ENCODE data around the gene FARP2.
"Not testable (repeated sequence)": the region's sequence is repeated elsewhere in the genome, so short reads cannot be mapped to it uniquely, and the experiment has no call there.

The FARP2 gene

DNA sequence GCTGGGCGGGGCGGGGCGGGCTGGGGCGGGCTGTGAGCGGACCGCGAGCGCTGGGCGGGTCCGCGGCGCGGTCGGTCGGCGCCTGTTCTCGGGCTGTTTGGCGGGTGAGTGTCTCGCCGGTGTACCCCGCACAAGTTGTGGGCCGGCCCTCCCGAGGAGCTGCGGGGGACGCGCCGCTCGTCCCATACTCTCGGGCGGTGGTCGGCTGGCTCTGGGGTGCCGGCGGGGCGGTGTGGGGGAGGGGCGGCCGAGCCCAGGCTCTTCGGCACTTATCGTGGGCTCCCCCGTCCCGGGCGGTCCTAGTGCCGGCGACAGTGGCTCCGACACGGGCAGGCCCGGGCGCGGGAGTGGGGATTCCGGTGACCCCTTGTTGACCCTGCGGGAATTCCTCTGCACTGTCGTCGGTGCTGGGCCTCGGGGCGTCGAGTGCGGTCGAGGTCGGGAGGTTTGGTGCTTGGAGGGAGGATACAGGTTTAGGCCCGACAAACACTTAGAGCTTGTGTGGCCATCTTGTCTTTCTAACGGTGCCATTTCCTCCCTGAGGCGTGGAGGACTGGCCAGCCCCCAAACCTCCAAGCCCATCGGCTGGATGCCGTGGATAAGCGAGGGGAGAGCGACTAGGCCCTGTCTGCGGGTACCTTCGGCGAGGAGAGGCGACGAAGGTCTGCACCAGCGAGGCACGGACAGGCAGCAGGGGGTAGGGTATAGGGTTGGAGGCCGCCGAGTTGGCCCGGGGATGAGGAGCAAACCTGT, 40.0 kb upstream of the FARP2 start, which contains the start of gene SEPTIN2:
Gene SEPTIN2 (plus strand): TSS at position 47 of the 753 bp plus-strand sequence. CDS start 8,308 bp downstream, outside the sequence.
- TF ChIP-seq, protein P1, sequence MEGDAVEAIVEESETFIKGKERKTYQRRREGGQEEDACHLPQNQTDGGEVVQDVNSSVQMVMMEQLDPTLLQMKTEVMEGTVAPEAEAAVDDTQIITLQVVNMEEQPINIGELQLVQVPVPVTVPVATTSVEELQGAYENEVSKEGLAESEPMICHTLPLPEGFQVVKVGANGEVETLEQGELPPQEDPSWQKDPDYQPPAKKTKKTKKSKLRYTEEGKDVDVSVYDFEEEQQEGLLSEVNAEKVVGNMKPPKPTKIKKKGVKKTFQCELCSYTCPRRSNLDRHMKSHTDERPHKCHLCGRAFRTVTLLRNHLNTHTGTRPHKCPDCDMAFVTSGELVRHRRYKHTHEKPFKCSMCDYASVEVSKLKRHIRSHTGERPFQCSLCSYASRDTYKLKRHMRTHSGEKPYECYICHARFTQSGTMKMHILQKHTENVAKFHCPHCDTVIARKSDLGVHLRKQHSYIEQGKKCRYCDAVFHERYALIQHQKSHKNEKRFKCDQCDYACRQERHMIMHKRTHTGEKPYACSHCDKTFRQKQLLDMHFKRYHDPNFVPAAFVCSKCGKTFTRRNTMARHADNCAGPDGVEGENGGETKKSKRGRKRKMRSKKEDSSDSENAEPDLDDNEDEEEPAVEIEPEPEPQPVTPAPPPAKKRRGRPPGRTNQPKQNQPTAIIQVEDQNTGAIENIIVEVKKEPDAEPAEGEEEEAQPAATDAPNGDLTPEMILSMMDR (IDR thresholded peaks at IDR 0.05; ENCODE audit: low read depth, low read length): no peak
- H3K4me3 ChIP-seq (ENCODE audit: low read depth, low read length): peak within 1 kb of the TSS; percentile 98
- no peaks in the 10 kb centered on the region; the same call in 1 of the 2 replicates for H3K36me3 ChIP-seq
- no peaks in the 10 kb centered on the region for H3K27me3 ChIP-seq
- H3K9me3 ChIP-seq: no peaks in the 10 kb centered on the region
- no peak for DNase-seq
- no peaks in the 10 kb centered on the region; the same call in 1 of the 2 replicates for H3K4me1 ChIP-seq

DNA sequence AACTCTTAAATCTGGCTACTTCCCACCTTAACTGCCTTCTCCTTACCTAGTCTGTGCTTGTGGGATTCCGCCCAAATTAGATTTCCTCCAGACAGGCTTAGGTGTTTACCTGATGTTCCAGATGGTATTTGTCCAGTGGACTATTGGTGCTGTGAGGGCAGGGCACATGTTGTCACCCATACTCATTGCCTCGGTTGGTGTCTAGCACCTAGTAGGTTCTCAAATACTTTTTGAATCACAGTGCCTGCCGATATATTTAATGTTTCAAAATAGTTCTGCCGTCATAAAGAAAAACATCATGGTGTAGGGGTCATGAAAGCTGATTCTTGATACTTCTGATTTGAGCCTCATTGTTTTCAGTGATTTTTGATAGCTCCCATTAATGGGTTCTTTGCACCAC, 39.3 kb upstream of the FARP2 start:
- H3K4me3 ChIP-seq (ENCODE audit: low read depth, low read length): peak overlapping the region; percentile 70
- no peaks in the 10 kb centered on the region; the same call in 1 of the 2 replicates for H3K4me1 ChIP-seq
- H3K9me3 ChIP-seq: no peaks in the 10 kb centered on the region
- no peaks in the 10 kb centered on the region for H3K27me3 ChIP-seq
- no peaks in the 10 kb centered on the region; the same call in 1 of the 2 replicates for H3K36me3 ChIP-seq
- TF ChIP-seq, protein P1 (IDR thresholded peaks at IDR 0.05; ENCODE audit: low read depth, low read length): no peak
- no peak for DNase-seq

DNA sequence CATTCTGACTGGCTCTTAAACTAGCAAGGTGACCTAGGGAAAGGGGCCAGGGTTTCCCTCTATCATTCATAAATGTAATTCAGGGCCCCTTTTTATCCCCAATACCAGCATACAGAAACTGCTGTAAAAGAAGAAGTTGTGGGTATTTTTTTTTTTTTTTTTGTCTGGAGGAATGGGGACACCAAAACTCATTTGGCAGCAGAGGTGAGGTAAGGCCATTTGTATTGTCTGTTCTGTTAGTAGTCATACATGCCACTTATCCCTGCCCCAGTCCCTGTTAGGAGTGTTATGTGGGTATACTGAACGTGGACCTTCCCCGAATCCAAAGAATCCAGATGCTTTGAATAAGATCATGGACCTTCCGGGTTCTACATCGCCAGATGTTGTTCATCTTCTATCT, 38.7 kb upstream of the FARP2 start:
- DNase-seq: no peak
- Histone ChIP-seq H3K36me3 (no peaks in the 10 kb centered on the region; the same call in 1 of the 2 replicates), H3K27me3 (no peaks in the 10 kb centered on the region), H3K4me1 (no peaks in the 10 kb centered on the region; the same call in 1 of the 2 replicates), H3K9me3 (no peaks in the 10 kb centered on the region), H3K4me3 (ENCODE audit: low read depth, low read length) (peak overlapping the region; percentile 70)
- TF ChIP-seq, protein P1 (IDR thresholded peaks at IDR 0.05; ENCODE audit: low read depth, low read length): no peak

DNA sequence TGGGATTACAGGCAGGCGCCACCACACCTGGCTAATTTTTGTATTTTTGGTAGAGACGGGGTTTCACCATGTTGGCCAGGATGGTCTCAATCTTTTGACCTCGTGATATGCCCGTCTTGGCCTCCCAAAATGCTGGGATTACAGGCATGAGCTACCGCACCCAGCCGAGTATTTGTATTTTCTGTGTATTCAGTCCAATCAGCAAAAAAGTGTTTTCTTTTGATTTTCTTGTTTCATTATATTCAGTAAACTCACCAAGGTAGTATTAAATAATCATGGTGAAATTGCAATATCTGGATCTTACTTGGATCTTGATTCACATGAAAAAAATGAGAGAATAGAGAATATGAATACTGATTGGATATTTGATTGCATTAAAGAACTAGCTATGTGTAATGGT, 37.3 kb upstream of the FARP2 start:
- not testable (repeated sequence) for DNase-seq; H3K9me3 ChIP-seq; H3K4me1 ChIP-seq; H3K27me3 ChIP-seq; H3K4me3 ChIP-seq (ENCODE audit: low read depth, low read length); H3K36me3 ChIP-seq

DNA sequence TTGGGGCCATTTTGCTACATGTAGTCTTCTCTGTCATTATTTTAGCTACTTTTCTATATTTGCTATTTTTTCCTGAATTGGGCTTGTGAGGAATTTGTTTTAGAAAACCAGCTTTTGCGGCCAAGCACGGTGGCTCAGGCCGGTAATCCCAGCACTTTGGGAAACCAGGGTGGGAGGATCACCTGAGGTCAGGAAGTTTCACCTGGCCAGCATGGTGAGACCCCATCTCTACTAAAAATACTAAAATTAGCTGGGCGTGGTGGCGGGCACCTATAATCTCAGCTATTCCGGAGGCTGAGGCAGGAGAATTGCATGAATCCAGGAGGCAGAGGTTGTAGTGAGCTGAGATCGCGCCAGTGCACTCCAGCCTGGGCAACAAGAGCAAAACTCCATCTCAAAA, 35.7 kb upstream of the FARP2 start:
- Histone ChIP-seq H3K4me1 (no peaks in the 10 kb centered on the region; the same call in 1 of the 2 replicates), H3K36me3 (peaks cover 9% of the 10 kb centered on the region)
- TF ChIP-seq, protein P1 (IDR thresholded peaks at IDR 0.05; ENCODE audit: low read depth, low read length): no peak

DNA sequence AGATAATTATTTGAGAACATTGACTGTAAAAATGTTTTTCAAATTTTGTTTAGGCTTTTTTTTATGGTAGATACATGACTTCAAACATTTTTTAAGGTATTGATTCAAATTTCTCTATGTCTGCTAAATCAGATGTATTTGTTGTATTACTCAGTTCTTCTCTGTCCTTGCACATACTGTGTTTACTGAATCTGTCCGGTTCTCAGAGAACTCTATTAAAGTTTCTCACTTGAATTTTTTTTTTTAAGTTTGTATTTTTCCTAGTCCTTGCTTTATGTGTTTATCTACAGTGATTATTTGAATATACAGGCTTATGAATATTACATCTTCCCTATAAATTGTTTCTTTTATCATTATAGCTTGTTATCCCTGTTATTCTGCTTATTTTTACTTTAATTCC, 35.1 kb upstream of the FARP2 start:
- DNase-seq: no peak
- H3K4me1 ChIP-seq: no peaks in the 10 kb centered on the region; the same call in 1 of the 2 replicates
- H3K9me3 ChIP-seq: no peaks in the 10 kb centered on the region
- no peaks in the 10 kb centered on the region for H3K27me3 ChIP-seq
- TF ChIP-seq, protein P1 (IDR thresholded peaks at IDR 0.05; ENCODE audit: low read depth, low read length): no peak
- peaks cover 15% of the 10 kb centered on the region for H3K36me3 ChIP-seq
- no peak overlapping the region for H3K4me3 ChIP-seq (ENCODE audit: low read depth, low read length)

More for the DNA sequence above, 35.7 kb upstream of the FARP2 start:
- Histone ChIP-seq H3K4me3 (ENCODE audit: low read depth, low read length) (no peak overlapping the region), H3K27me3 (no peaks in the 10 kb centered on the region), H3K9me3 (no peaks in the 10 kb centered on the region)
- no peak for DNase-seq
